ENCODE measurements around the gene UQCC3. TPM values are rescaled to one million over a fixed set of nuclear protein-coding genes. Genes with fewer than 3 reads are reported as not detected.

Gene UQCC3
- total RNA-seq, 1 experiment from 2014 or later: 23.9 TPM

DNA sequence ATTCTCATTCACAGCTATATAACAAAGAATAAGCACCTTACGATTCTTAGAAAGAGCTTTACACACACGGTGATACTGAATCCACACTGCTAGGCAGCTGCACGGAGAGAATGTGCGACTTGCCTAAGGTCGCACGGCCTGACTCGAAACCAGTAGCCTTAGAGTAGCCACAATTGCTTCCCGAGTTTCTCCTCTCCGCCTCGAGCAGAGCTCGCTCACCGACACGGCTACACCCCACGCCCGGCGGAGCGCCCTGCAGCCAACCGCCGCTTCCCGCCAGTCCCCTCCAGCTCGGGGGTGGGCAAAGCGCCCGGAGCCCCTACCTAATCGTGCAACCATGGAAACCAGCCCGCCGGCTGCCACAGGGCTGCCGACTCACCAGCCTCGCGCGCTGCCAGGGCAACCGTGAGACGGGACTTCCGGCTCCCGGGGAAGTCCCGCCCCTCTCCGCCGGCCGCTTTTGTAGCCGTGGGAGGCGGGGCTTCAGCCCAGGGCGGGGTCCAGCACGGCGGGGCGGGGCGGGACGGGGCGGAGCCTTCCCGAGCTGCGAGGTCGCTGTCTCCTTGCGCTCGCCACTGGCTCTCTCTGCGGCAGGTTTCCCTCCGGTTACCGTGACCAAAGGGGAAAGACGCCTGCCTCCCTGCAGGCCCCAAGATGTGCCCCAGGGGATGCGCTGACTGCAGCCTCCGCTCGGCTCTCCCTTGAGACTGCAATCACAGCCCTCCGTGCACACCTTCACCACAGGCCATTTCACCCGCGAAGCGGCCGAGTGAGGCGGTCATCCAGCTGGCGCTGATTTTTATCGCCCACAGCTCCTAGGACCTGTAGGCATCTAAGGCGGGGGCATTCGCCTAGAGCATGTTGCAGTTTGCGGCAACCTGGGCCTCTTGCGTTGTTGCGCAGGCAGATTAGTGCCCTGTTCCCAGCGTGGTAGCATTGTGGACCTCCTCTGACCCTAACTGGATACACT lies 34.7 kb downstream of the UQCC3 start:
- H3K36me3 ChIP-seq (ENCODE audit: control insufficient read depth, insufficient read depth, low read length): peaks cover 1% of the 10 kb centered on the region; the same call in 1 of the 2 replicates
- intact Hi-C loops (cut with micrococcal nuclease; ENCODE audit: unreplicated experiment): no loop called here

GRCh38 chr11:62706850-62707247 lies 35.4 kb downstream of the UQCC3 start:
- Mint-ChIP-seq H3K4me1 (ENCODE audit: low read depth, unreplicated experiment) (peaks cover 18% of the 10 kb centered on the region), H3K9me3 (ENCODE audit: unreplicated experiment) (no peaks in the 10 kb centered on the region), H3K27ac (ENCODE audit: unreplicated experiment) (peak overlapping the region; percentile 97), H3K36me3 (ENCODE audit: insufficient read depth, unreplicated experiment) (peaks cover 79% of the 10 kb centered on the region), H3K27me3 (ENCODE audit: insufficient read depth, unreplicated experiment) (no peaks in the 10 kb centered on the region), H3K4me3 (ENCODE audit: unreplicated experiment) (peak overlapping the region; percentile 96)
- ChIA-PET POLR2A (interaction anchor here (0.6 to 1.8 kb wide), 8 partner anchors 20 to 1630 kb away, joined by 3 to 18 read pairs (median 4); partner anchors contain the start of genes C11orf98, CSKMT, EEF1G and HNRNPUL2), CTCF (interaction anchor here (0.6 to 1.8 kb wide), 5 partner anchors 12 to 1253 kb away, joined by 3 to 7 read pairs (median 4); partner anchors contain the start of genes HNRNPUL2, TAF6L and ZBTB3)
- peaks cover 1% of the 10 kb centered on the region; the same call in 1 of the 2 replicates for H3K36me3 ChIP-seq (ENCODE audit: control insufficient read depth, insufficient read depth, low read length)
- no TSS peak for BruUV-seq (replicated peaks)
- intact Hi-C loops (cut with micrococcal nuclease; ENCODE audit: unreplicated experiment): no loop called here
- peaks cover 9% of the 10 kb centered on the region; the same call in 1 of the 2 replicates for H3K4me1 ChIP-seq
- DNase-seq: no peak
- H3K27me3 ChIP-seq (replicated peaks; ENCODE audit: control insufficient read depth, insufficient read depth, low read length): no peaks in the 10 kb centered on the region
- no peak overlapping the region for H3K4me3 ChIP-seq (ENCODE audit: low read depth, low read length)
- H3K9me3 ChIP-seq: no peaks in the 10 kb centered on the region
- no peak for TF ChIP-seq CTCF (IDR thresholded peaks at IDR 0.05; ENCODE audit: insufficient read depth in 1 of 2, low read depth in 1 of 2, low read length in 1 of 2, severe bottlenecking in 1 of 2, unreplicated experiment in 1 of 2)

More for the DNA sequence above, 34.7 kb downstream of the UQCC3 start:
- Mint-ChIP-seq H3K4me1 (ENCODE audit: low read depth, unreplicated experiment) (peaks cover 18% of the 10 kb centered on the region), H3K36me3 (ENCODE audit: insufficient read depth, unreplicated experiment) (peaks cover 79% of the 10 kb centered on the region), H3K27me3 (ENCODE audit: insufficient read depth, unreplicated experiment) (no peaks in the 10 kb centered on the region), H3K27ac (ENCODE audit: unreplicated experiment) (peak overlapping the region; percentile 97), H3K4me3 (ENCODE audit: unreplicated experiment) (peak overlapping the region; percentile 96), H3K9me3 (ENCODE audit: unreplicated experiment) (no peaks in the 10 kb centered on the region)
- no peak for TF ChIP-seq CTCF (IDR thresholded peaks at IDR 0.05; ENCODE audit: insufficient read depth in 1 of 2, low read depth in 1 of 2, low read length in 1 of 2, severe bottlenecking in 1 of 2, unreplicated experiment in 1 of 2)
- peak; percentile 91 to 95 for DNase-seq
- ChIA-PET CTCF (interaction anchor here (0.6 to 1.8 kb wide), 11 partner anchors 12 to 1252 kb away, joined by 3 to 7 read pairs (median 4); partner anchors contain the start of genes B3GAT3, HNRNPUL2, LBHD1 and TAF6L), POLR2A (interaction anchor here (0.6 to 1.8 kb wide), 10 partner anchors 21 to 132 kb away, joined by 3 to 18 read pairs (median 5); partner anchors contain the start of genes C11orf98, CSKMT, EEF1G and HNRNPUL2)
- BruUV-seq (replicated peaks): TSS peak; percentile 20
- H3K27me3 ChIP-seq (replicated peaks; ENCODE audit: control insufficient read depth, insufficient read depth, low read length): no peaks in the 10 kb centered on the region
- no peaks in the 10 kb centered on the region for H3K9me3 ChIP-seq
- peaks cover 9% of the 10 kb centered on the region; the same call in 1 of the 2 replicates for H3K4me1 ChIP-seq
- peak overlapping the region; percentile 55 for H3K4me3 ChIP-seq (ENCODE audit: low read depth, low read length)

DNA sequence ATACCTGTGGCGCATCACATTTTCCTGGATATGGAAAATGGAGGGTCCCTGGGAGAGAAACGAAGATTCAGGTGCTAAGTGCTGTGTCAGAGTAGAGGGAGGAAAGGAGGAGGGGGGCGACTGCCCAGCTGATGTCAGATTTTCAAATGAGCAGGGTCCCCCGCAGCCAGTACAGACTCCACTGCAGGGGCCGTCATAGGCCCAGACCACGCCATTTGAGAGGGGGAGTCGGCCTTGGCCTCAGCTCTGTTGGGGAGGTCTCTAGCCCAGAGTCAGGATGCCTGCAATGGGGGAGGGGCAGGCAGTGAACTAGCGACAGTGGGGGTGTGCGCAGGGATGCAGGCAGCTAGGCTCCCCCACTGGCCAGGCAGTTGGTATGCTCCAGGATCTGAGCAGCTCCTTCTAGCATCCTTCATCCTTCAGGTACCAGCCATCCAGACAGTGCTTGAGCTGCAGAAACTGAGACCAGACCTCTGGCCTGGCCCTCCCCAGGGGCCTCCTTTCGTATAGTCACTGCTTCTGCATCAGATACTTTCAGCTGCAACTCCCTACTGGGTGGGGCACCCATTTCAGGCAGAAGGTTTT lies 35.9 kb downstream of the UQCC3 start, which contains the start of the genes BSCL2 and GNG3:
TSS of gene BSCL2 (minus strand) at position 148 of the 585 bp plus-strand sequence. CDS start 229 bp downstream, outside the sequence.
TSS of gene GNG3 (plus strand) at position 400 of the 585 bp plus-strand sequence. CDS start 620 bp downstream, outside the sequence.
- Mint-ChIP-seq H3K9me3 (ENCODE audit: unreplicated experiment) (no peaks in the 10 kb centered on the region), H3K27me3 (ENCODE audit: insufficient read depth, unreplicated experiment) (no peaks in the 10 kb centered on the region), H3K36me3 (ENCODE audit: insufficient read depth, unreplicated experiment) (peaks cover 79% of the 10 kb centered on the region), H3K27ac (ENCODE audit: unreplicated experiment) (peak within 1 kb of the TSS; percentile 97), H3K4me1 (ENCODE audit: low read depth, unreplicated experiment) (peaks cover 18% of the 10 kb centered on the region), H3K4me3 (ENCODE audit: unreplicated experiment) (peak within 1 kb of the TSS; percentile 96)
- no TSS peak for BruUV-seq (replicated peaks)
- no peak for TF ChIP-seq CTCF (IDR thresholded peaks at IDR 0.05; ENCODE audit: insufficient read depth in 1 of 2, low read depth in 1 of 2, low read length in 1 of 2, severe bottlenecking in 1 of 2, unreplicated experiment in 1 of 2)
- no peaks in the 10 kb centered on the region for H3K9me3 ChIP-seq
- DNase-seq: peak; percentile 38 to 58
- POLR2A ChIA-PET: interaction anchor here (0.6 to 1.8 kb wide), 3 partner anchors 20 to 1630 kb away, joined by 3 to 5 read pairs (median 4); partner anchors contain the start of genes EEF1G and HNRNPUL2
- peaks cover 9% of the 10 kb centered on the region; the same call in 1 of the 2 replicates for H3K4me1 ChIP-seq
- no peaks in the 10 kb centered on the region for H3K27me3 ChIP-seq (replicated peaks; ENCODE audit: control insufficient read depth, insufficient read depth, low read length)
- H3K36me3 ChIP-seq (ENCODE audit: control insufficient read depth, insufficient read depth, low read length): peaks cover 2% of the 10 kb centered on the region; the same call in 1 of the 2 replicates
- CTCF ChIA-PET: no interaction called here
- peak within 1 kb of the TSS; percentile 24 for H3K4me3 ChIP-seq (ENCODE audit: low read depth, low read length)
- intact Hi-C loops (cut with micrococcal nuclease; ENCODE audit: unreplicated experiment): no loop called here
